22Rv1 (cell line): Measurements from ENCODE around the gene HLF.

Experiments used
- H3K27ac ChIP-seq: fragments of 450-650 bp; 2 replicates; pipeline ENCODE4 v1.5.1; 2017
- ZFX ChIP-seq: fragments of 450-650 bp; IDR thresholded peaks from 2 replicates; pipeline ENCODE4 v1.6.1; 2017; ENCODE audit warnings: antibody characterized with exemption, borderline replicate concordance
- TF ChIP-seq, protein P1 (sequence below): fragments of 450-650 bp; IDR thresholded peaks from 2 replicates; pipeline ENCODE4 v1.5.1; 2017; ENCODE audit warnings: mild to moderate bottlenecking

HLF gene

DNA sequence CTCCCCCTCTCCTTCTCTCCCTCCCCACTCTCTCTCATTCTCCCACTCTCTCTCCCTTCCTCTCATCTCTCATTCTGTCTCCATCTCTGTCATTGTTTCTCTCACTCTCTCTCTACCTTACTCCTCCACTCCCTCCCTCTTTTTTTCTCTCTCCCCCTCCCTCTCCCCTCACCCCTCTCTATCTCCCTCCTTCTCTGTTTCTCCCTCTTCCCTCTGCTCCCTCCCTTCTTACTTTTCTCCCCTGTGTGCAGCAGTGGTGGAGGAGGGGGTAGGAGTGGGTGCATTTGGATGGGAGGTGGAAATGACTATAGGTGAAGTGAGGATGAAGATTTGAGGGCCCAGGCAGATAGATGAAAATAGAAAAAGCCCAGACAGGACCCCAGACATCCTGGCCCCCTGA lies 70.9 kb downstream of the HLF start:
- TF ChIP-seq, protein P1, sequence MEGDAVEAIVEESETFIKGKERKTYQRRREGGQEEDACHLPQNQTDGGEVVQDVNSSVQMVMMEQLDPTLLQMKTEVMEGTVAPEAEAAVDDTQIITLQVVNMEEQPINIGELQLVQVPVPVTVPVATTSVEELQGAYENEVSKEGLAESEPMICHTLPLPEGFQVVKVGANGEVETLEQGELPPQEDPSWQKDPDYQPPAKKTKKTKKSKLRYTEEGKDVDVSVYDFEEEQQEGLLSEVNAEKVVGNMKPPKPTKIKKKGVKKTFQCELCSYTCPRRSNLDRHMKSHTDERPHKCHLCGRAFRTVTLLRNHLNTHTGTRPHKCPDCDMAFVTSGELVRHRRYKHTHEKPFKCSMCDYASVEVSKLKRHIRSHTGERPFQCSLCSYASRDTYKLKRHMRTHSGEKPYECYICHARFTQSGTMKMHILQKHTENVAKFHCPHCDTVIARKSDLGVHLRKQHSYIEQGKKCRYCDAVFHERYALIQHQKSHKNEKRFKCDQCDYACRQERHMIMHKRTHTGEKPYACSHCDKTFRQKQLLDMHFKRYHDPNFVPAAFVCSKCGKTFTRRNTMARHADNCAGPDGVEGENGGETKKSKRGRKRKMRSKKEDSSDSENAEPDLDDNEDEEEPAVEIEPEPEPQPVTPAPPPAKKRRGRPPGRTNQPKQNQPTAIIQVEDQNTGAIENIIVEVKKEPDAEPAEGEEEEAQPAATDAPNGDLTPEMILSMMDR, result no peak
- TF ChIP-seq ZFX, result no peak
- H3K27ac ChIP-seq, result no peak overlapping the region

DNA sequence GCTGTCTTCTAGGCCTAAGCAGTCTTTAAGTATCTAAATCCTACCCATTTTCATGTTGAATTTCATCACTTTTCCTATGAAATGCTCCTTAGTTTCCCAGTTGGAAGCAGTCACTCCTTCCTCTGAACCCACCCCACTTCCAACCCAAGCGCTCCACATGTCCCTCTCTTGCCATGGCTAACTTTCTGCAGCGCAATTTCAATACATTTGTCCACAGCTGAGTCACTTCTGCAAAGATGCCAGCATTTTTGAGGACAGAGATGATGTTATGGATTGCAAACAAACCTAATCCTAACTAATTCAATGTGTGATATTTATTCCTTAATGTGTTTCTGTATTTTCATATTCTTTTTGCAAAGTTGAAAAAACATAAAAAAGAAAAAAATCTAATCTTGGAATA lies 71.7 kb downstream of the HLF start:
- no peak for TF ChIP-seq ZFX
- TF ChIP-seq, protein P1, result no peak
- no peak overlapping the region for H3K27ac ChIP-seq

DNA sequence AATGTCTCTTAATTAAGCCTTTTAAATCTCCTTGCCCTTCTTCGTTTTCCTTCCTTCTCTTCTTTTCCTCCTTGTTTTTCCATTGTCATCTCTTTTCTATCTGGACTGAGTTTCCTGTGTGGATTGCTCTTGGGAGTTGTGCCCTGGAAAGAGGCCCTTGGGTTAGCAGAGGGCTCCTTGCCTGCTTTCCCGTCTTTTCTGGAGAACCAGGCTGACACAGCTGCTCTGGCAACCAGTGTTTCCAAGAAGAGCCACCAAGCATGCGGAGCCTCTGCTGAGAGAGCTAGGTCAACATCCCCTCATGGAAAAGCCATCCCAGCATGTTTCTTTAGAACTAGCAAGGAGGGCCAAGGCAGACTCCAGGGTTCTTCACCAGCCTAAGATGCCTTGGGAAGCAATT lies 75.4 kb downstream of the HLF start:
- no peak overlapping the region for H3K27ac ChIP-seq
- TF ChIP-seq, protein P1, result no peak
- TF ChIP-seq ZFX, result no peak

DNA sequence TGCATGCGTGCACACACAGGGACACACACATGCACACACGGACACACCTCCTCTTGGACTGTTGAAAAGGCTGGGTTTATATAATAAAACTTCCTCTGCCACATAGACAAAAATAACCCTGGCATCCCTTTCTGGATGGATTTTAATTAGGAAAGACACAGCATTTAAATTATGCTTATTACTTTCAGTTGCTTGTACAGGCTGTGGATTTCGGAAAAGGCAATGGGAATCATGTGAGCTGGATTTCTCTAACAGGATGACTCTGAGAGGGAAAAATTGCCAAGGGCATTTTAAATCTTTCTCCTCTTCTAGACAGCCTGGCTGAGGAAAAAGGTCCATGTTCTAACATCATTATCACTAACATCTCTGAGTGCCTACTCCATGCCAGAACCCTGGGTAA lies 75.9 kb downstream of the HLF start:
- H3K27ac ChIP-seq, result no peak overlapping the region
- TF ChIP-seq ZFX, result no peak
- TF ChIP-seq, protein P1, result no peak

DNA sequence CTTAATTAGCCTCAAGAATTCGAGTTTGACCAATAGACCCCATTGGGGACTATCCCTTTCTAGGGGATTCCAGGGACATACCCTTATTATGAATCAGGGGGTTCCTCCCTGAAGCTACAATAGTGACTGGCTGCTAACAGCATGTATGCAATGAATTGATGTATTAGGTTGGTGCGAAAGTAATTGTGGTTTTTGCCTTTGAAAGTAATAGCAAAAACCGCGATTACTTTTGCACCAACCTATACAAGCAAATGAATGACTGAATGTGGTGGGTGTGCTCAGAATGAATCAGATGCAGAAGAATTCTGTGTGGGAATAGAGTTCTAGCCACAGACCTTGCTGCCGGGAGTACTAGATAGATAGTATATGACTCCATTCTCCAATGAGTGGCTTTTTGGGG lies 76.7 kb downstream of the HLF start:
- no peak overlapping the region for H3K27ac ChIP-seq
- TF ChIP-seq, protein P1, result no peak
- no peak for TF ChIP-seq ZFX

DNA sequence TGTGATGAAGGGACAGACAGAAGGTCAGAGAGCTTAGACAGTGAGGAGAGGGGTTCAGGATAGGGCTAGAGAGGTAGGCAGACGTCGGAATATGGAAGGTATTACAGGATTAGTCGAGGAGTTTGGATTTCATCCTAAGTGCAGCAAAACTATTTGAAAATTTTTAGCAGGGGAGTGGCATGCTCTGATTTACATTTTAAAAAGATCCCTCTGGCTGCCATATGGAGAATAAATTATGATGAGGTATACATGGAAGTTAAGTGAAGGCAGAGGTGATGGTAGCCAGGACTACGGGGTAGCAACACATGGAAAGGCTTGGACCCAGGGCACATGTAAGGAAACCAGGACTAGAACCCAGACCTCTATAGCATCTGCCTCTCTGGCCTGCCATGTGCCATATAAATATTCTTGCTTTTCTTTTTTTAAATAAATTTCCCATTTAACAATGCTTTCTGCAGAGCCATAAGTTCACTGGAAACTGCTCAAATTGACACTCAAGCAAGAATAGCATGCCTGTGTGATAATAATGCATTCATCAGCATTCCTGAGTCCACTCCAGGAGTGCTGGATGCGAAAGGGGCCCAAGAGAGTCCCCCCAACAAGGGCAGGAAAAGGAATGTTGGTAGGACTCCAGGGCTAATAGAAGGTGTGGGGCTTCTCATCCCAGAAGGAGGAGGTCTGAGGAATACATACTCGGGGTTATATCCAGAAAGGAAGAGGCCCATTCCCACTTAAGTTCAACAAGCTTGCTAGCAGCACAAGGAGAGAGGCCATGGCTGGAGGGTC lies 78.2 kb downstream of the HLF start:
- H3K27ac ChIP-seq, result no peak overlapping the region
- TF ChIP-seq, protein P1, result no peak
- no peak for TF ChIP-seq ZFX

DNA sequence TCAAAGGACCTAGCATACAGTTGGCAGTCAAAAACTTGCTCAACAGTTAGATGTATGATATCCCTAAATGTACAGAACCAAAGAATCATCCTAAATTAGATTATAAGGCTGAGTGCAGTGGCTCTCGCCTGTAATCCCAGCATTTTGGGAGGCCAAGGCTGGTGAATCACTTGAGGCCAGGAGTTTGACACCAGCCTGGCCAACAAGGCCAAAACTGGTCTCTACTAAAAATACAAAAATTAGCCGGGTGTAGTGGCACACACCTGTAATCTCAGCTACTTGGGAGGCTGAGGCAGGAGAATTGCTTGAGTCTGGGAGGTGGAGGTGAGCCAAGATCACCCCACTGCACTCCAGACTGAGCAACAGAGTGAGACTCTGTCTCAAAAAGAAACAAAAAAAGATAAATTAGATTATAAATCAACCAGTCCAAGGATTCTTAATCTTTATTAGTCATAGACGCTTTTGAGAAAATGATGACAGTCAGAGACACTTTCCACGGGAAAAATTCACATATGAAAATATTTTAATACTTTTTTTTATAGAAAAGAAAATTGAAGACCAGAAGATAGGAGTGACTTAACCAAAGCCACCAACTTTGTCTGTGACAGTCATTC lies 79.2 kb downstream of the HLF start:
- TF ChIP-seq, protein P1, result no peak
- no peak for TF ChIP-seq ZFX

More for the DNA sequence above, 79.2 kb downstream of the HLF start:
- no peak overlapping the region for H3K27ac ChIP-seq
